GM12878 (cell line): ENCODE measurements around the gene S100A2. TPM values are rescaled to one million over a fixed set of nuclear protein-coding genes. Genes with fewer than 3 reads are reported as not detected.

Source experiments
- ASH2L ChIP-seq: fragments of 300-600, 200-600 bp; sonication (generic); IDR thresholded peaks from 2 replicates; pipeline ENCODE4 v1.6.1; 2017; ENCODE audit warnings: low read depth, mild to moderate bottlenecking, borderline replicate concordance
- BCL11A ChIP-seq: IDR thresholded peaks from 2 replicates; pipeline ENCODE4 v1.6.1; 2011; ENCODE audit warnings: low read depth, low read length
- CREM ChIP-seq: IDR thresholded peaks from 2 replicates; pipeline ENCODE4 v1.6.1; 2014; ENCODE audit warnings: antibody characterized with exemption, low read depth
- EGR1 ChIP-seq, 2 experiments: IDR thresholded peaks; 1 replicate in 1 of 2; 2 replicates in 1 of 2; pipeline ENCODE4 v1.6.1; 2011 to 2012; ENCODE audit warnings: low read depth in 2 of 2, low read length in 2 of 2, borderline replicate concordance in 1 of 2, mild to moderate bottlenecking in 1 of 2, moderate library complexity in 1 of 2
- HDAC2 ChIP-seq: fragments of 200-600 bp; sonication (generic); IDR thresholded peaks from 2 replicates; pipeline ENCODE4 v1.6.1; 2017
- MYB ChIP-seq: fragments of 150-350 bp; IDR thresholded peaks from 2 replicates; pipeline ENCODE4 v1.6.1; 2014; ENCODE audit warnings: mild to moderate bottlenecking, low read depth, low read length, borderline replicate concordance
- NR2C1 ChIP-seq: fragments of 450-650 bp; IDR thresholded peaks from 2 replicates; pipeline ENCODE4 v1.6.1; 2017; ENCODE audit warnings: antibody characterized with exemption, mild to moderate bottlenecking, moderate library complexity
- PAX5 ChIP-seq: IDR thresholded peaks from 2 replicates; pipeline ENCODE4 v1.6.1; 2011; ENCODE audit warnings: low read depth, low read length, borderline replicate concordance
- POLR2AphosphoS5 ChIP-seq: IDR thresholded peaks from 2 replicates; pipeline ENCODE4 v1.6.1; 2011; ENCODE audit warnings: mild to moderate bottlenecking, low read length, inconsistent platforms
- RFX5 ChIP-seq: IDR thresholded peaks from 2 replicates; pipeline ENCODE4 v1.6.1; 2011; ENCODE audit warnings: low read depth, low read length, improper control_type of control experiment
- SMAD5 ChIP-seq: IDR thresholded peaks from 2 replicates; pipeline ENCODE4 v1.6.1; 2016; ENCODE audit warnings: antibody characterized with exemption, low read depth
- ZBED1 ChIP-seq: IDR thresholded peaks from 2 replicates; pipeline ENCODE4 v1.6.1; 2016; ENCODE audit warnings: borderline replicate concordance
- ZNF207 ChIP-seq: fragments of 450-650 bp; IDR thresholded peaks from 2 replicates; pipeline ENCODE4 v1.6.1; 2014; ENCODE audit warnings: antibody characterized with exemption, mild to moderate bottlenecking, borderline replicate concordance
- polyA plus RNA-seq, 11 experiments: library from polyadenylated mRNA; depleted of rRNA in 4 of 11; unstranded in 6 of 11; stranded (reverse) in 5 of 11; fragments of >200 nt; fragmentation: Nextera tagmentation in 4 of 11; fragmentation: Illumina TruSeq in 1 of 11; extraction: Ambion mirVana in 4 of 11; extraction: Trizol in 1 of 11; gene quantifications; 1 replicate in 1 of 11; 2 replicates in 10 of 11; pipeline versions ENCODE4 v1.2.1 to v1.2.3, GENCODE V29; 2011 to 2016; ENCODE audit warnings: inconsistent platforms in 2 of 11, missing spikeins in 2 of 11, low read depth in 1 of 11
- total RNA-seq, 4 experiments: library from RNA; depleted of rRNA in 3 of 4; stranded (reverse); fragments of >200 nt in 3 of 4; fragmentation: Illumina TruSeq in 1 of 4; extraction: Trizol in 1 of 4; gene quantifications; 2 replicates each; pipeline versions ENCODE4 v1.2.1 to v1.2.3, GENCODE V29; 2013 to 2021
- TF ChIP-seq, protein P1 (sequence below): IDR thresholded peaks from 2 replicates; pipeline ENCODE4 v1.6.1; 2011; ENCODE audit warnings: borderline replicate concordance, low read depth, mild to moderate bottlenecking, moderate library complexity, mixed read lengths, low read length; ENCODE audit not compliant: insufficient read depth; ENCODE audit errors: extremely low read length
- TF ChIP-seq, protein P2 (sequence below): IDR thresholded peaks from 2 replicates; pipeline ENCODE4 v1.6.1; 2011; ENCODE audit warnings: borderline replicate concordance, low read depth, mild to moderate bottlenecking, moderate library complexity, low read length; ENCODE audit not compliant: insufficient read depth, poor library complexity, severe bottlenecking
- TF ChIP-seq, protein P3 (sequence below): IDR thresholded peaks from 2 replicates; pipeline ENCODE4 v1.6.1; 2011; ENCODE audit warnings: mild to moderate bottlenecking, low read depth, low read length, moderate library complexity; ENCODE audit not compliant: insufficient replicate concordance
- TF ChIP-seq, protein P4 (sequence below): IDR thresholded peaks from 2 replicates; pipeline ENCODE4 v1.6.1; 2012; ENCODE audit warnings: low read depth, low read length, improper control_type of control experiment
- TF ChIP-seq, protein P5 (sequence below): fragments of 450-650 bp; conservative IDR thresholded peaks from 2 replicates; pipeline ENCODE4 v1.6.1; 2017; ENCODE audit warnings: mild to moderate bottlenecking, moderate library complexity
- TF ChIP-seq, protein P6 (sequence below): IDR thresholded peaks from 2 replicates; pipeline ENCODE4 v1.6.1; 2011; ENCODE audit warnings: low read depth, mild to moderate bottlenecking, low read length, moderate library complexity, borderline replicate concordance; ENCODE audit errors: extremely low read depth

S100A2 gene
- total and polyA plus RNA-seq, 10 of the 15 experiments (the other 5 are each of a cell fraction or from before 2014, with no cell fraction given), result 0.11 to 1.5 (median 0.59) TPM; not detected in 2

DNA sequence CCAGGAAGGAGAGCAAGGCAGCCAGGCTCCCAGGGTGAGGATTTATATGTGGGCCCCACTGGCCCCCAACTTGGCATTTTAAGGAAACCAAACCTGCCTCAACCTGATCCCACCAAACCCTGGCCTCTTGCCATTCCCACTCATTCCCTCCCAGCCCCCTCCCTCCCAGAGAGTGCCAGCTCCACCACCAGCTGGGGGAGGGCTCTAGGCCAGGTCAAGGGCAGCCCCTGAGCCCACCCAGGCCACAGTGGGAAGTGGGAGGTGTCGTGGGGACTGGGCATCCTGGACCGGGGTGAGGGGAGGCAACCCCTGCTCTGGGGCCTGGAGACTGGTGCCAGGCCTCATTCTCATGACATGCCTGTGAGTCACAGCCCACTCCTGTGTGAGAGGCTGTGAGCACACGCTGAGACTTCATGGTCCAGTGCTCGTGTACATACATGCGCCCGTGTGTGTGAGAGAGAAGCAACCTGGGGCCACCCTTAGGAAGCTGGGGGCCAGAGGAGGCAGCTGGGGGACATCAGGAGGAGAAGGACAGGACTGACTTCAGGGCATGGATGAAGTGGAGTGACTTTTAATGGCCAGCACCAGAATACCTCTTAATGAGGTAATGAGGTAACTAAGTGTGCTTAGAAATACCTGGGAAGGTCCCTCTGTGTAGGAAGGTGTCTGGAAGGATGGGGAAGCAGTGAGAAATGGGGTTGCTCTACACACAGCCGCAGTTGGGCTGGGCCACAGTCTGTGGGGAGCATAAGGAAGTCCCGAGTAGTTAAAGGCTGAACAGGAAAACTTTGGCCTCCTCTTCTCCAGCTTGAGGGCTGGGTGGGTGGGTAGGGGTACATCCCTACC lies at the start of gene S100A2 (continued):
- no peak for TF ChIP-seq MYB
- TF ChIP-seq, protein P1, sequence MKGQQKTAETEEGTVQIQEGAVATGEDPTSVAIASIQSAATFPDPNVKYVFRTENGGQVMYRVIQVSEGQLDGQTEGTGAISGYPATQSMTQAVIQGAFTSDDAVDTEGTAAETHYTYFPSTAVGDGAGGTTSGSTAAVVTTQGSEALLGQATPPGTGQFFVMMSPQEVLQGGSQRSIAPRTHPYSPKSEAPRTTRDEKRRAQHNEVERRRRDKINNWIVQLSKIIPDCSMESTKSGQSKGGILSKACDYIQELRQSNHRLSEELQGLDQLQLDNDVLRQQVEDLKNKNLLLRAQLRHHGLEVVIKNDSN, result no peak
- no peak for TF ChIP-seq ZBED1
- TF ChIP-seq CREM, result no peak
- TF ChIP-seq ZNF207, result no peak
- TF ChIP-seq, protein P2, sequence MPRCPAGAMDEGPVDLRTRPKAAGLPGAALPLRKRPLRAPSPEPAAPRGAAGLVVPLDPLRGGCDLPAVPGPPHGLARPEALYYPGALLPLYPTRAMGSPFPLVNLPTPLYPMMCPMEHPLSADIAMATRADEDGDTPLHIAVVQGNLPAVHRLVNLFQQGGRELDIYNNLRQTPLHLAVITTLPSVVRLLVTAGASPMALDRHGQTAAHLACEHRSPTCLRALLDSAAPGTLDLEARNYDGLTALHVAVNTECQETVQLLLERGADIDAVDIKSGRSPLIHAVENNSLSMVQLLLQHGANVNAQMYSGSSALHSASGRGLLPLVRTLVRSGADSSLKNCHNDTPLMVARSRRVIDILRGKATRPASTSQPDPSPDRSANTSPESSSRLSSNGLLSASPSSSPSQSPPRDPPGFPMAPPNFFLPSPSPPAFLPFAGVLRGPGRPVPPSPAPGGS, result no peak
- TF ChIP-seq, protein P3, sequence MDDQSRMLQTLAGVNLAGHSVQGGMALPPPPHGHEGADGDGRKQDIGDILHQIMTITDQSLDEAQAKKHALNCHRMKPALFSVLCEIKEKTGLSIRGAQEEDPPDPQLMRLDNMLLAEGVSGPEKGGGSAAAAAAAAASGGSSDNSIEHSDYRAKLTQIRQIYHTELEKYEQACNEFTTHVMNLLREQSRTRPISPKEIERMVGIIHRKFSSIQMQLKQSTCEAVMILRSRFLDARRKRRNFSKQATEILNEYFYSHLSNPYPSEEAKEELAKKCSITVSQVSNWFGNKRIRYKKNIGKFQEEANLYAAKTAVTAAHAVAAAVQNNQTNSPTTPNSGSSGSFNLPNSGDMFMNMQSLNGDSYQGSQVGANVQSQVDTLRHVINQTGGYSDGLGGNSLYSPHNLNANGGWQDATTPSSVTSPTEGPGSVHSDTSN, result no peak
- TF ChIP-seq, protein P4, sequence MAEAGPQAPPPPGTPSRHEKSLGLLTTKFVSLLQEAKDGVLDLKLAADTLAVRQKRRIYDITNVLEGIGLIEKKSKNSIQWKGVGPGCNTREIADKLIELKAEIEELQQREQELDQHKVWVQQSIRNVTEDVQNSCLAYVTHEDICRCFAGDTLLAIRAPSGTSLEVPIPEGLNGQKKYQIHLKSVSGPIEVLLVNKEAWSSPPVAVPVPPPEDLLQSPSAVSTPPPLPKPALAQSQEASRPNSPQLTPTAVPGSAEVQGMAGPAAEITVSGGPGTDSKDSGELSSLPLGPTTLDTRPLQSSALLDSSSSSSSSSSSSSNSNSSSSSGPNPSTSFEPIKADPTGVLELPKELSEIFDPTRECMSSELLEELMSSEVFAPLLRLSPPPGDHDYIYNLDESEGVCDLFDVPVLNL, result no peak
- TF ChIP-seq SMAD5, result no peak
- TF ChIP-seq NR2C1, result no peak
- no peak for TF ChIP-seq POLR2AphosphoS5
- TF ChIP-seq, protein P5, sequence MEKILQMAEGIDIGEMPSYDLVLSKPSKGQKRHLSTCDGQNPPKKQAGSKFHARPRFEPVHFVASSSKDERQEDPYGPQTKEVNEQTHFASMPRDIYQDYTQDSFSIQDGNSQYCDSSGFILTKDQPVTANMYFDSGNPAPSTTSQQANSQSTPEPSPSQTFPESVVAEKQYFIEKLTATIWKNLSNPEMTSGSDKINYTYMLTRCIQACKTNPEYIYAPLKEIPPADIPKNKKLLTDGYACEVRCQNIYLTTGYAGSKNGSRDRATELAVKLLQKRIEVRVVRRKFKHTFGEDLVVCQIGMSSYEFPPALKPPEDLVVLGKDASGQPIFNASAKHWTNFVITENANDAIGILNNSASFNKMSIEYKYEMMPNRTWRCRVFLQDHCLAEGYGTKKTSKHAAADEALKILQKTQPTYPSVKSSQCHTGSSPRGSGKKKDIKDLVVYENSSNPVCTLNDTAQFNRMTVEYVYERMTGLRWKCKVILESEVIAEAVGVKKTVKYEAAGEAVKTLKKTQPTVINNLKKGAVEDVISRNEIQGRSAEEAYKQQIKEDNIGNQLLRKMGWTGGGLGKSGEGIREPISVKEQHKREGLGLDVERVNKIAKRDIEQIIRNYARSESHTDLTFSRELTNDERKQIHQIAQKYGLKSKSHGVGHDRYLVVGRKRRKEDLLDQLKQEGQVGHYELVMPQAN, result no peak
- peak; percentile 81 for TF ChIP-seq PAX5
- no peak for TF ChIP-seq HDAC2
- no peak for TF ChIP-seq EGR1 (IDR thresholded peaks at IDR 0.05; ENCODE audit: borderline replicate concordance in 1 of 2, low read depth in 2 of 2, low read length in 2 of 2)
- TF ChIP-seq, protein P6, sequence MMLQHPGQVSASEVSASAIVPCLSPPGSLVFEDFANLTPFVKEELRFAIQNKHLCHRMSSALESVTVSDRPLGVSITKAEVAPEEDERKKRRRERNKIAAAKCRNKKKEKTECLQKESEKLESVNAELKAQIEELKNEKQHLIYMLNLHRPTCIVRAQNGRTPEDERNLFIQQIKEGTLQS, result no peak
- TF ChIP-seq RFX5, result no peak
- TF ChIP-seq ASH2L, result no peak
- TF ChIP-seq BCL11A, result no peak
